HepG2 (cell line): ENCODE results near the gene RNF183. TPM values are rescaled to one million over a fixed set of nuclear protein-coding genes. Genes with fewer than 3 reads are reported as not detected.

Experiments
- ARNTL ChIP-seq: sonication (generic); formaldehyde crosslinking; IDR thresholded peaks from 2 replicates; pipeline ENCODE4 v1.4.0; 2020; ENCODE audit warnings: mild to moderate bottlenecking, missing genetic modification reagents
- BRF2 ChIP-seq: sonication (generic); formaldehyde crosslinking; IDR thresholded peaks from 2 replicates; pipeline ENCODE4 v1.8.1; 2022; ENCODE audit warnings: mild to moderate bottlenecking, missing genetic modification reagents
- GMEB2 ChIP-seq: IDR thresholded peaks from 2 replicates; pipeline ENCODE4 v1.6.1; 2016; ENCODE audit warnings: missing biosample characterization, missing genetic modification reagents, low read depth
- HNRNPH1 ChIP-seq: fragments of 200-400 bp; formaldehyde crosslinking; optimal IDR thresholded peaks from 2 replicates; pipeline ENCODE3; 2017; ENCODE audit warnings: mild to moderate bottlenecking, low read depth, low read length
- KMT2A ChIP-seq: sonication (generic); formaldehyde crosslinking; IDR thresholded peaks from 2 replicates; pipeline ENCODE4 v1.4.0; 2020; ENCODE audit warnings: missing genetic modification reagents
- MNT ChIP-seq: fragments of 450-650 bp; IDR thresholded peaks from 2 replicates; pipeline ENCODE4 v1.6.1; 2016
- NR3C1 ChIP-seq: sonication (generic); formaldehyde crosslinking; IDR thresholded peaks from 2 replicates; pipeline ENCODE4 v1.4.0; 2020; ENCODE audit warnings: missing genetic modification reagents
- RAD51 ChIP-seq: fragments of 450-650 bp; IDR thresholded peaks from 2 replicates; pipeline ENCODE4 v1.6.1; 2016; ENCODE audit warnings: borderline replicate concordance
- TCF7 ChIP-seq: sonication (generic); IDR thresholded peaks from 2 replicates; pipeline ENCODE4 v1.6.1; 2016; ENCODE audit warnings: antibody characterized with exemption, low read depth
- ZNF138 ChIP-seq: sonication (generic); formaldehyde crosslinking; IDR thresholded peaks from 2 replicates; pipeline ENCODE4 v1.5.0; 2020; ENCODE audit warnings: mild to moderate bottlenecking, low read depth, missing genetic modification reagents
- ZNF18 ChIP-seq: sonication (generic); formaldehyde crosslinking; IDR thresholded peaks from 2 replicates; pipeline ENCODE4 v1.8.0; 2022; ENCODE audit warnings: mild to moderate bottlenecking, missing genetic modification reagents; ENCODE audit not compliant: insufficient replicate concordance
- ZNF382 ChIP-seq: sonication (generic); formaldehyde crosslinking; IDR thresholded peaks from 2 replicates; pipeline ENCODE4 v1.5.0; 2020; ENCODE audit warnings: missing genetic modification reagents, mild to moderate bottlenecking, borderline replicate concordance
- ZNF512B ChIP-seq: sonication (generic); formaldehyde crosslinking; IDR thresholded peaks from 2 replicates; pipeline ENCODE4 v1.5.1; 2020; ENCODE audit warnings: missing genetic modification reagents, mild to moderate bottlenecking, borderline replicate concordance
- ZNF569 ChIP-seq: sonication (generic); formaldehyde crosslinking; IDR thresholded peaks from 2 replicates; pipeline ENCODE4 v1.5.0; 2020; ENCODE audit warnings: mild to moderate bottlenecking, missing genetic modification reagents, moderate library complexity, borderline replicate concordance
- ZNF670 ChIP-seq: sonication (generic); formaldehyde crosslinking; IDR thresholded peaks from 2 replicates; pipeline ENCODE4 v1.8.0; 2022; ENCODE audit warnings: mild to moderate bottlenecking, missing genetic modification reagents, borderline replicate concordance
- polyA plus RNA-seq, 8 experiments: library from polyadenylated mRNA; depleted of rRNA in 3 of 8; stranded (reverse) in 7 of 8; unstranded in 1 of 8; fragments of >200 nt; fragmentation: Illumina TruSeq in 4 of 8; extraction: Trizol in 4 of 8; gene quantifications; 2 replicates each; pipeline versions ENCODE4 v1.2.1 to v1.2.3, GENCODE V29; 2011 to 2016; ENCODE audit warnings: low read depth in 4 of 8, missing spikeins in 1 of 8, mixed read lengths in 1 of 8; ENCODE audit not compliant: insufficient read depth in 1 of 8
- total RNA-seq, 5 experiments: library from RNA; depleted of rRNA; stranded (reverse); fragments of >200 nt; fragmentation: Illumina TruSeq; extraction: Trizol; gene quantifications; 2 replicates each; pipeline ENCODE4 v1.2.3, GENCODE V29; 2016; ENCODE audit warnings: low read depth in 1 of 5

RNF183 gene
- total and polyA plus RNA-seq, 2 of the 13 experiments (the other 11 are each of a cell fraction or from before 2014, with no cell fraction given) = 0.13 to 6.5 TPM

GRCh38 chr9:113275157-113276131 lies 27.7 kb downstream of the RNF183 start, which contains the start of the genes CDC26 and PRPF4 (continued):
- TF ChIP-seq MNT (peak; percentile 71), RAD51 (no peak), GMEB2 (CRISPR knock-in tag) (peak; percentile 38; the same call in 1 of the 2 replicates), ZNF512B (CRISPR knock-in tag) (no peak), TCF7 (no peak), HNRNPH1 (no peak), ZNF670 (CRISPR knock-in tag) (peak; percentile 79), ZNF18 (no peak), ZNF138 (peak; percentile 72; the same call in 1 of the 2 replicates), KMT2A (CRISPR knock-in tag) (peak; percentile 95), NR3C1 (CRISPR knock-in tag) (no peak), BRF2 (CRISPR knock-in tag) (peak; percentile 78; the same call in 1 of the 2 replicates), ZNF569 (CRISPR knock-in tag) (no peak), ARNTL (CRISPR knock-in tag) (0 out of 2 replicates have a peak, but pooled peaks have one; percentile 17), ZNF382 (CRISPR knock-in tag) (no peak)
